Activated CD8-positive, alpha-beta memory T cell treated with anti-CD3 and anti-CD28 coated beads for 48 hours (primary cell): ENCODE data around the gene CORO2B.

Experiments used
- DNase-seq, 3 experiments: peaks; one replicate each; pipeline ENCODE4 v3.0.0-alpha.2; 2020; ENCODE audit warnings: low read depth in 2 of 3, low spot score in 2 of 3

The CORO2B gene

DNA sequence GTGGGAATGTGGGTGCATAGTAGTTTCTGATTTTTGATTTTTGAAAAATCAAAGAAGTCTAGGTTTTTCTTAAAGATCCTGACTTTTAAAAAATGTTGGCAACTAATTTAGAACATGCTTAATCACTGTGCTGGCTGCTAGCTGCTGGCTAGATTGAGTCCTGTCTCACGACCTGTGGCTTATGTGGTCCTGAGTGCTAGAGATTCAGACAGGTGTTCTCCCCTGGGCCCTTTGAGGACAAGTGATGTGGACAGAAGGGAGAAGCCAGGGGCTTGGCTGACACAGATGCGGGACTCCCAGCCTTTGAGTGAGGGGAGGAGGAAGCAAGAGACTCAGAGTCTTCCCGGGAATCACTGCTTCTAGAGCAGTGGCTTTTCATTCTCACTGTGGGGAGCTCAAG lies 47.5 kb downstream of the CORO2B start:
- DNase-seq: no peak

GRCh38 chr15:68626739-68627138 lies 47.9 kb downstream of the CORO2B start:
- DNase-seq: no peak

DNA sequence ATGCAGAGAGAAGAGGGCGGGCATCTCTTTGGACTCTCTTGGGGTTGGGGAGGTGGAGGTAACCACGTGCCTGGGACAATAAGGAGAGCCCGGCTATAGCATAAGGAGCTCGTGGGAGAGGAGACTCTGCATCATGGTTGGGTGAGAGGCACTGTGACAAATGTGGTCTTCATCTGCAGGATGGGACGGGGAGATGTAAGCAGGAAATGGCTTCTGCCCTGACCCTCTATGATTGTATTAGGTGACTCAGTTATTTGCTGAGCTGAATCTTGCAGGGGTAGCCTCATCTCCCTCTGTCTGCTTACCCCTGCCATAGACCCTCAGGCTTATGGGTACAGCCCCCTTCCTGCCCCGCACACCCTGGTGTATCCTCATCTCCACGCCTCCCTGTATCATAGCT lies 48.7 kb downstream of the CORO2B start:
- no peak for DNase-seq

GRCh38 chr15:68627995-68628394 lies 49.2 kb downstream of the CORO2B start:
- DNase-seq: no peak

DNA sequence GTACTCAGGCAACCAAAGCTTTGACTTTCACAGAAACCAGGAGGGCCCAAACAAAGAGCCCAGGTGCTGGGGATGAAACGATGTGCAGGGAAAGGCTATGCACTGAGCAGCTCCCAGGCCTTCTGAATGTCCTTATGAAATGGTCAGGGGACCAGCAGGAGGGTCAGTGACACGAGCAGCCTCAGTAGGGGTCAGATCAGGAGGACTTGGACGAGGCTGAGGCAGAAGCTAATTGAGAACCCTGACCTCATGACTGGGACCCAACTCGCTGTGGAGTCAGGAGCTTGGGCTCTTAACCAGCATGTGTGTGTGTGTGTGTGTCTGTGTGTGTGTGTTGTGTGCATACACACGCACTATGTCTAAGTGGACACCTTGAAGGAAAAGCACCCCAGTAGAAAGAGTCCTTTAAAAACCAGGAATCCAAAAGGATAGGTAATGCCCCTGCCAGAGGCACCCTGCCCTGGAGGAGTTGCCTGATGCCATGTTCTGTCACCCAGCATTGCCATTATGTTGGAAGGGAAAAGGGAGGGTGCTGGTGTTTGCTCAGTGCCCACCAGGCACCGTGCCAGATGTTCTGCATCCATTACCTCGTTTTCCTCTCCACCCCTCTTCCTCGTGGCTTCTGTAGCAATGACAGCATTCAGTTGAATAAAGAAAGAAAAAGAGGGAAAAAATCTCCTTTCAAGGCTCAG lies 50.9 kb downstream of the CORO2B start:
- DNase-seq: no peak

DNA sequence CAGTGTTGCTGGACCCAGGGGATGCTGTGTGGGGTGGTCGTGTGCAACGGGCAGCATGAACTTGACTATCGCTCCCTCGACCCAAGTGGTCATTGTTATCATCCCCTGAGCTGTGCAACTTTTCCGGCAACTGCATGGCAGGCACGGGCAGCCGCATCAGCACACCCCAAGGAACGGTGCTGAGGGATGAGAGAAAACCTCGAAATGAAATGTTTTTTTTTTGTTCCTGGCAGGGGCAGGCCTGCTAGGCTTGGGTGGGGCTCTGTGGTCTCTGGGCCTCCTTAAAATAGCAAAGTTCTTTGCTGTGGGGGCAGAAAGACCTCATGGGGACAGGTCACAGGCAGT lies 51.4 kb downstream of the CORO2B start:
- no peak for DNase-seq

DNA sequence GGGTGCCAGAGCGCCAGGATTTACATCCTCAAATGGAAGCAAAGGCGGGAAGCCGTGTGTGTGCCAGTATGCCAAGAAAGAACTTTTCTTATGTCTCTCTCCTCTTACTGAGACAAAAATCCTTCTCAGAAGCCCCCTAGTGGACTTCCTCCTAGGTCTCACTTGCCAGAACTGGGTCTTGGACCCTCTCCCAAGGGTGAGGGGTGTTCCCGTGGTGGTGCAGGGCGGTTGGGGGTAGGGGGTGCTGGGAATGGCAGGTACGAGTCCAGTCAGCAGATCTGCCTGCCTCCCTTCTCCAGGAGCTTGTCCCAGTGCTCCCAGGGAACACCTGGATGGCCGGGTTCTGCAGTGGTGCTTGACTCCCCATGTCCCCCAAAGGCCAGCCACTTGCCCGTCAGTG lies 52.0 kb downstream of the CORO2B start:
- DNase-seq: no peak

GRCh38 chr15:68631601-68632051 lies 52.8 kb downstream of the CORO2B start:
- no peak for DNase-seq

DNA sequence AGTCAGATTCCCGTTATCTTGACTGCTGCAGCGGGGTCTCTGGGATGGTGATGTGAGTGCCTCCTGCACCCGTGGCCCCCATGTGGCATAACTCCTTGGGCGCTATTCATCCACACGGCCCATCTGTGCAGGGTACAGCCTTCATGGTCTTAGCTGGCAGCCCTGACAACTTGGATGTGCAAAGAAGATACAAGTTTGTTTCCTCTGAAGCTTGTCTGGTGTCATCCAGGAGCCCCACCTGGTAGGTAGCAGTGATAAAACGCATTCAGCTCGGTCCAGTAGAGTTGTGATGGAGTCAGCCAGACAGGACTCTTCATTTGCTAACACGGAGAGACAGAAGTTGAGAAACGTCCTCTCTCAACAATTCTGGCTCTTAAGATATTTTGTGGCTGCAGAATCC lies 53.3 kb downstream of the CORO2B start:
- no peak for DNase-seq

DNA sequence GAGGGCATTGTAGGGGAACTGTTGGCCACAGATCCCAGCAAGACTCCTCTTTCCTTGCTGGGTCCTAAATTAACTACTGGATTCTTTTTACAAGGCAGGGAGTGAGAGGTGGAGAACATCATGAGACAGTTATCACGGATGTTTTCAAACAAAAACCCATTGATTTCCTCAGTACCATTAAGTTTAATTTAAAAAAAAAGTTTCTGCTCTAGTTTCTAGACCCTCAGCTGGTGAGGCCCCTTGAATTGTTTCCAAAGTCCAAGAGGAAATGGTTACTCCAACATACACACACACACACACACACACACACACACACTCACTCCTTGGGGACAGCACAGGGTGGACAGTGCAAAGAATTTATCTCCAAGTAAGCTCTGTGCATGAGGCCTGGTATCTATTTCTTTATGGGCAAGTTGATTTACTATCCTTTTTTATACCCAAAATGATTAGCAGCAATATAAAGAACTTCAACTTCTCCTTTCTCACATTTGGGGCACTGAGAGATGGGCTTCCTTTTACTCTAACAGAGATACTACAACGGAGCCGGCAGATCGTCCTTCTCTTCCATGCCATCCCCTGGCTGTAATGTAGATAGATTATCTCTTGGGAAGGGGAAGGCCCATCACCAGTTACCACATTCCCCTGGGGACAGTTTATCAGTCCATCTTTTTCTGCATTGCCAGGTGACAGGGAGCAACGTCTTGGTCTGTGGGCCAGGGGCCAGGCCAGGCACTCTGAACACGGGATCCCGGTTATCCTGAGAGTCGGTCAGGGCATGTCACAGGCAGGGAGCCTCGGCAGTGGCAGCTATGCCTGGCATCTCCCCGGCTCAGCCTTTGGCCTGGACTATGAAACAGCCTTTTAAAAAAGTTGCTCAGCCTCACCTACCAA lies 54.7 kb downstream of the CORO2B start:
- DNase-seq: no peak

DNA sequence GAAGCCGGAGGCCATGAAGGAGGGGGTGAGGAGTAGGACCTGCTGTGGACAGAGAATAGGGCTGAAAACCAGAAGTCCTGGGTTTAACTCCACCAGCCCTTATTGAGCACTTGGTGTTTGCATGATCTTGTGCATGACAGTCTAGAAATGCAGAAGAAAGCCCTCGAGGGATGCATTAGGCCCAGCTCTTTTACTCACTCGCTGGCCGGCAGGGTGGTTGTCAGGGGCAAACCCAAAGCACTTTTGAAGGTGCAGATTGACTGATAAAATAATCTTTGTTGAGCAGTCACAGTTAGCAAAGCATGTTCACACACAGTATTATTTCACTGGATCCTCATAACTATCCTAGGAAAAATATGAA lies 55.3 kb downstream of the CORO2B start:
- no peak for DNase-seq

GRCh38 chr15:68634531-68634930 lies 55.7 kb downstream of the CORO2B start:
- DNase-seq: no peak

- no peak for DNase-seq
Observed at GRCh38 chr15:68635141-68635540, 56.3 kb downstream of the CORO2B start.

- DNase-seq: no peak
Observed at GRCh38 chr15:68636256-68636655, 57.5 kb downstream of the CORO2B start.

GRCh38 chr15:68637767-68638404 lies 59.1 kb downstream of the CORO2B start:
- DNase-seq: no peak

GRCh38 chr15:68638953-68639515 lies 60.2 kb downstream of the CORO2B start:
- DNase-seq: no peak

- no peak for DNase-seq
Observed at GRCh38 chr15:68639926-68640600, 61.3 kb downstream of the CORO2B start.

DNA sequence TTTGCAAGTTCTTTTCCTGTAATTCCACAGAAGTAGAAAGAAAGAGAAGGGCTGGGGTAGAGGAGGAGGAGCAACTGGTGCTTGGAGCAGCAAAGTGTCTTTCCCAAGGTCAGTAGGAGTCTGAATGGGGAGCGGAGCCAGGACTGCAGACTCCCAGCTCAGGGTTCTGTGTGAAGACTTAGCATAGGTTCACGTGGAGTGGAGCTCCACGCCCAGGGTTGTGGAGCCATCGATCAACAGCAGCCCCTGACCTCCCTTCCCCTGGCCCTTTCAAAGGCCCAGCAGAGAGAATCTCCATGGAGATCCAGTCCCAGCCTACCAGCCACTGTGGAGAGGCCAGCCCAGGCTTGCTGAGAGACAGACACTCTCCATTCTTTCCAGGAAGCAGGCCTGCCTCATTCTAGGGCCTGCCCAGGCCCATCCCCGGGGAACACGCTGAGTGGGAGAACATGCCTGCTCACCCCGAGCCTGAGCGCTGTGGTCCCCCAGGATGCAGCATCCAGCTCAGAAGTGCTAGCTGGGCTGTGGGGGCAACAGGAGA lies 62.1 kb downstream of the CORO2B start:
- no peak for DNase-seq

DNA sequence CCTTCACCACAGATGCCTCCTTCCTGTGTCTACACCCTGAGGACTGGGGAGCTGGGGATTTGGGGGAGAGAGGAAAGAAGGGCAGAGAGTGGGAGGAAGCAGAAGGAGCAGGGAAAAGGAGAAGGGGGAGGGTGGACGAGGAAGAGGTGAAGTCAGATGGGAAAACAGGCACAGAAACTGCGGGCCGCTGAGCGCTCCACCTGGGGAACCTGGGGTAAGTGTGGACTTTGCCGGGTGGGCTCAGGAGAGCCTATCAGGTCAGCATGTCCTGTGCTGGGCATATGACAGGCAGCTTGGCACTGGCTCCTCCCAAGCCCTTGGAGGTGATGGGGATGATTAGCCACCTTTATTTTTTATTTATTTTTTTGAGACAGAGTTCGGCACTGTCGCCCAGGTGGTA lies 62.6 kb downstream of the CORO2B start:
- DNase-seq: no peak

DNA sequence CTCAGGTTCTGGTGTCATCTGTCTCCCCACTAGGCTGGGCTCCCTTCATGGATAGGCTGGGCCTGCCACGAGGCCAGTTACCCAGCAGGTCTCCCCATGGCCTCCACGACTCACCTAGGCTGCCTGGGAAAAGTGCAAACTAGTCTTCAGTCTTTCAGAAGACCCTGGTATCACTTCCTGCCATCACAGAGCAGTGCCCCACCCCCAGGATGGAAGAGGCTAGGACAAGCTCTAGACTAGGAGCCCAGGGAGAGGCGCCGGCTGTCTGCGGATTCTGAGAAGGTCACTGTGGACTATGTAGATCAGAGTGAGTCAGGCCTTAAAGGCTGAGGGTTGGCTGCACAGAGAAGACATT lies 63.7 kb downstream of the CORO2B start:
- DNase-seq: no peak

GRCh38 chr15:68643216-68643830 lies 64.5 kb downstream of the CORO2B start:
- no peak for DNase-seq
